GM21717 (cell line): Measurements from ENCODE around the gene MYL7.
"Not testable (repeated sequence)": the region's sequence is repeated elsewhere in the genome, so short reads cannot be mapped to it uniquely, and the experiment has no call there.

Experiments
- ATAC-seq: cut with Tn5 transposase; IDR thresholded peaks from one replicate; pipeline ENCODE4 v1.9.1; 2021; ENCODE audit warnings: mild to moderate bottlenecking, moderate library complexity; ENCODE audit not compliant: unreplicated experiment

Gene MYL7

GRCh38 chr7:44172352-44172751, 31.2 kb upstream of the MYL7 start:
- ATAC-seq, result no peak

DNA sequence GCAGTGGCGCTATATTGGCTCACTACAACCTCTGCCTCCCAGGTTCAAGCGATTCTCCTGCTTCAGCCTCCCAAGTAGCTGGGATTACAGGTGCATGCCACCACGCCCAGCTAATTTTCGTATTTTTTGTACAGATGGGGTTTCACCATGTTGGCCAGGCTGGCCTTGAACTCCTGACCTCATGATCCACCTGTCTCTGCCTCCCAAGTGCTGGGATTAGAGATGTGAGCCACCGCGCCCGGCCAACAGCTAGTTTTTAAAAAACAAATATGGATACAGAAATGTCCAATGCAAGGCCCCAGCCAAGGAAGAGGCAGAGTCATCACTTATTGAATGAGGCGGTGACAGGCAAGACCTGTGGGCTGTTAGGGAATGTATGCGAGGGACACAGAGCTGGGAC, 30.8 kb upstream of the MYL7 start:
- ATAC-seq, result not testable (repeated sequence)

DNA sequence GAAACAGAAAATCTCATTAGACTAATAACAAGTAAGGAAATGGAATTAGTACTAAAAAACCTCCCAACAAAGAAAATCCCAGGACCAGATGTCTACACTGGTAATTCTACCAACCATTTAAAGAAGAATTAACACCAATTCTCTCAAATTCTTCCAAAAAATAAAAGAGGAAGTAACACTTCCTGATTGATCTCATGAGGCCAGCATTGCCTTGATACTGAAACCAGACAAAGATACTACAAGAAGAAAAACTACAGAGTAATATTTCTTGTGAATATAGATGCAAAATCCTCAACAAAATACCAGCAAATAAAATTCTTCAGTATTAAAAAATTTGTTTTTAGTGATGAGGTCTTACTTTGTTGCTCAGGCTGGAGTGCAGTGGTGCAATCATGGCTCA, 26.8 kb upstream of the MYL7 start:
- ATAC-seq, result no peak

DNA sequence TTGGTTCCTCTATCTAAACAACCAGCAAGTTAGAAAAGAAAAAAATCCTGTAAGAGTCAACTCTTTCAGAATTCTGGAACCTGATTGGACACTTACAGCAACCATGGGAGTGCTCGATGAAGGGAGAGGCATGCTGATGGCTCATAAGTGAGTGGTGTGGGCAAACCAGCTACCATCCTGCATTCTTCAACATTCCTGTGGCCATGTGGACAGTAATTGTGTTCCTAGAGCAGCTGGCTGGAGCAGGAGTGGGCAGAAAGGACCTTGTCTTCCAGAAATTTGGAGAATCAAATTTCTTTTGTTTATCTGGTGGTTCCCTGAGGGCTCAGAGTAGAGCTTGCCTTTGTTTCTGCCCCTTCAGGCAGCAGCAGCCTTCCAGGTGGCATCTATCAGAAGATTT, 22.5 kb upstream of the MYL7 start:
- ATAC-seq, result no peak

DNA sequence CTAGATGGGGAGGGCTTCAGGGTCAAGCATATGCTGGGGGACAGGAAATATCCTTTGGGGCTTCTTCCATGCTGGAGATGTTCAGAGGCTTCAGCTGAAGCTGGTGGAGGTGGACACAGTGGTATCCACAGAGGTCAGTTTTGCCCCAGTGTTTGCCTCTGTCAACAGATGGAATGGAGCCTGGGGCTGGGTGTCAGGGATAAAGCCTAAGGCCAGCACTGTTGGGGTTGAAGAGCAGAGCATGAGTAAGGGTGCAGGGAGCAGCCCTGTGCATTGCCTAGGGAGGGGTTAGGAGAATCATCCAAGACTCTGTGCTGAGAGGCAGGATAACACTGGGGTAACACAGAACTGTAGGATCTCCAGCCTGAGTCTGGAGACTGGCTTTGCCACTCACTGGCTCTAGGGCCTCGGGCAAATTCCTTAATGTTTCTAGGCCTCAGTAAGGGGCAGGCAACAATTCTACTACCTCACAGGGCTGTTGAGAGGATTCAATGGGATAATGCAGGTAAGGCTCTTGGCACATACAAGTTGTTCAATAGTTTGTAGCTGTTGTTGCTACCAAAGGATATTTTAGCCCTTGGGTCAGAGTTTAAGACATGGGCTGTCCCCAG, 21.8 kb upstream of the MYL7 start:
- no peak for ATAC-seq

DNA sequence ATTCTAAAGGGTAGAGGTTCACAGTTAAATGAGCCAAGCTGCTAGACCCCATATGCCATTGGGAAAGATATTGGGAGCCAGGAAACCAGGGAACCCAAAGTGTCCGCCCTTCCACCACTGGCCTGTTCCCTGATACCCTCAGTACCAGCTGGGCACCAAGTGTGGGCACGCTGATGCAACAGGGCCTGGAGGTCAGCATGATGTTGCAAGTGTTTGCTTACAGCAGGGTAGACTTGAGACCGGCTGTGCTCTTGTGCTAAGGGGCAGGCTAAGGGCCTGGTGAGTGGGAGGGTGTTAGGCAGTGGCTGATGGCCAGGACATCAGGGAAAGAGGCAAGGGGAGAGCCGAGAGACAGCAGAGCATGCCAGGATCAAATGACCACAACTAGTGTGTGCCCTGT, 21.0 kb upstream of the MYL7 start:
- ATAC-seq, result no peak

DNA sequence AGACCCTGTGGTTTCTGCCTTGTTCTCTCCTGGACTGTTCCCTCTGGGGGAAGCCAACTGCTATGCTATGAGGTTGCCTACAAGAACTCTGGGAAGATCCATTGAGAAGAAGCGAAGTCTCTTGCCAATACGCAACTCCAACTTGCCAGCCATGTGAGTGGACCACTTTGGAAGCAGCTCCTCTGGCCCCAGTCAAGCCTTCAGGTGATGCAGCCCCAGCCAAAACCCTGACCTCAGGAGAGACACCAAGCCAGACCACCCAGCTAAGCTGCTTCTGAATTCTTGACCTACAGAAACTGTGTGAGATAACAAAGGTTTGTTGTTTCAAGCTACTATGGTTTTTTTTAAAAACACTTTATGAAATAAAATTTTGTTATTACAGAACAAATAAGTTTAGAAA, 20.2 kb upstream of the MYL7 start:
- no peak for ATAC-seq

DNA sequence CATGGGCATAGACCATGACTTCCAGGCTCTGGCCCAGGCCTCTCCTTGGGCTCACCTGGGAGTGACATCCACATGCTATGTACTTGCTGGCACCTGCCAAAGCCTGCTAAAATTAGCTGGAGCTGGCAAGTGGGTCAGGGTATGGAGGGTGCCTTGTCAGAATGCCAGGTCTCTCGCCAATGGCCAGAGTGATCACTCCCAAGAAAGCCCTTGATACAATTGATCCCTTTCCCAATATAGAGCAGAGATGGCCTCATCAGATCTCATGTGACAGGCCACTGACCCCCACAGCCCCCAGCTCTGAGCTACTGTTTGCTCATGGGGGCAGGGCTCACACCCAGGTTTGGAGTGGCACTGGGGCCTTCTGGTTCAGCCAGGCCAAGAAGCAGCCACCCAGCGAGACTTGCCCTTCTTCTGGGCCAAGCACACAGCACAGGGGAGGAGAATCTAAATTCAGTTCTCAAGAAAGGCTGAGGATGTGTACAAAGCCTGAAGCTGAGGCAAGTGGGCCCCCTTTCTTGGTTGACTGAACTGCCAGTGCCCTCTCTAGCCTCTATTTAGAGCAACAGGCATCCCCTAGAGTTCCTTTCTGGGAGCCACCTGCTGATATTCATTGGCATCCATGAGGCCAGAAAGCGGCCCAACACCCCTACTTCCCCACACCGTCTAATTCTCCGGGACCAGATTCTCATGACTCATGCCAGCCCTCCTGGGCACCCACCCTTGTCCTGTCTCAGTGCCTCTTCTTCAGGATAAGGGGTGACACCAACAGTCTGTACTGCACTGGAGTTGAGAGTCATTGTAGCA, 18.9 kb upstream of the MYL7 start:
- no peak for ATAC-seq

DNA sequence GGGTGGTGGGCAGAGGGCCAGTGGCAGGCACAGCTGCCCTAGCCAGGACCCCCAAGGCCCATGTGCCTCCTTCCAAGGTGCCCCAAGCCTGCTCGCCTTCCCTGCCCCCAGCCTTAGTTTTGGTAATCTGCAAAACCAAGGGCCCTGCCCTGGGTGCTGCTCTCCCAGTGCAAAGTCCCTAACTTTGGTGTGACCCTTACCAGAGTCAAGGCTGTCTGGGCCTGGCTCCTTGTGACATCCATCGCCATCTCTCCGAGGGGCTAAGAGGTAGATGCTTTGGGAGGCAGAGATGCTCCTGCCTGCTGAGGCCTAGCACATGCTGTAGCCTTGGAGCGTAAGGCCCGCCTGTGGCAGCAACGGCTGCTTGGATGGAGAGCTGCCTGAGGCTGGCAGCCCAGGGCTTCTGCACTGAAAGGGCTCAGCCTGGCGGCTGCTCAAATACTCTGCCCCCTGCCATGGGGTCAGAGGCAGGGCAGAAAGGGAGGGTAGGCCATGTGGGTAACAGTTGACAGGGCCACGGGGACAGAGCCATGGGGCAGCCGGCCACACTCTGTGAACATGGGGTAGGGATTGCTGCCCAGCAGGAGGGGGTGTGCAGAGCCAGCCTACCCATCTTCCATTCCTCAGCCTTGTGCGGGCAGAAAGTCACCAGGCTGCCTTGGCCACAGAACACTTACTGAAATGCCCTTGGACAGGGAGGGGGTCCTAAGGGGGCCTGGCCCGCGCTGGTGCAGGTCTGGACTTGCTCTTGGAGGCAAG, 17.9 kb upstream of the MYL7 start:
- ATAC-seq, result no peak

DNA sequence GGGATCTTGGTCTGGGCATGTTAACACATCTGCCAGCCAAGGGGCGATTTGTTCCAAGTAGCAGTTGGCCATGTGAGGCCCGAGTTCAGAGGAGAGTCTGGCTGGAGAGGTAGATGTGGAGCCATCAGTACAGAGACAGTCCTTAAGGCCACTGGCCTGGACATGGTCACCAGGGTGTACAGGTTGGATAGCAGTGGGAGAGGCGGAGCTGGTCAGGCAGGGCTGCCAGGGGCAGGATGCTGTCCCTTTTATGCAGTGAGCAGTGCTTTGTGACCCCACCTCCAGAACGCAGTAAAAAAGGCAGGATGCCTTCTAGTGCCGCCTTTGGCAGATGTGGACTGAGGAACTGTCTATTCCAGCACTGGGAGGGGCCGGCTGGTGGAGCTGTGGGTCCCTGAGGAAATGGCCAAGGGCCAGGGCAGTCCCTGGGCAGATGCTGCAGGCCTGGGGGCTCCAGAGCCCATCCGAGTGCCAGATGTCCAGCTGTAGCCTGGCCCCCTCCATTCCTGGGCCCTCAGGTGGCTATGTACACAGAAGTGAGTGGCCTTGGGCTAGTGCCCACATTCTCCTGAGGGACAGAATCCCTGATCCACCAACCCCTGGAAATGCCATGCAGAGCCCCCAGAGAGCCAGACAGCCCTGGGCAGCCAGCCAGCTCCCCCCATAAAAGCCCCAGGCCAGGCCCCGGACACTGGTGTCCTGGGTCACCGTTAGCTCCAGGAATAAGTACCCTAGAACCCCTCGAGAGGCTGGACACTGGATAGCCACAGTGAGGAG, 17.2 kb upstream of the MYL7 start:
- ATAC-seq, result no peak

- ATAC-seq, result no peak
Observed at GRCh38 chr7:44157116-44158080, 16.3 kb upstream of the MYL7 start.

- no peak for ATAC-seq
Observed at GRCh38 chr7:44156453-44157010, 15.4 kb upstream of the MYL7 start.

DNA sequence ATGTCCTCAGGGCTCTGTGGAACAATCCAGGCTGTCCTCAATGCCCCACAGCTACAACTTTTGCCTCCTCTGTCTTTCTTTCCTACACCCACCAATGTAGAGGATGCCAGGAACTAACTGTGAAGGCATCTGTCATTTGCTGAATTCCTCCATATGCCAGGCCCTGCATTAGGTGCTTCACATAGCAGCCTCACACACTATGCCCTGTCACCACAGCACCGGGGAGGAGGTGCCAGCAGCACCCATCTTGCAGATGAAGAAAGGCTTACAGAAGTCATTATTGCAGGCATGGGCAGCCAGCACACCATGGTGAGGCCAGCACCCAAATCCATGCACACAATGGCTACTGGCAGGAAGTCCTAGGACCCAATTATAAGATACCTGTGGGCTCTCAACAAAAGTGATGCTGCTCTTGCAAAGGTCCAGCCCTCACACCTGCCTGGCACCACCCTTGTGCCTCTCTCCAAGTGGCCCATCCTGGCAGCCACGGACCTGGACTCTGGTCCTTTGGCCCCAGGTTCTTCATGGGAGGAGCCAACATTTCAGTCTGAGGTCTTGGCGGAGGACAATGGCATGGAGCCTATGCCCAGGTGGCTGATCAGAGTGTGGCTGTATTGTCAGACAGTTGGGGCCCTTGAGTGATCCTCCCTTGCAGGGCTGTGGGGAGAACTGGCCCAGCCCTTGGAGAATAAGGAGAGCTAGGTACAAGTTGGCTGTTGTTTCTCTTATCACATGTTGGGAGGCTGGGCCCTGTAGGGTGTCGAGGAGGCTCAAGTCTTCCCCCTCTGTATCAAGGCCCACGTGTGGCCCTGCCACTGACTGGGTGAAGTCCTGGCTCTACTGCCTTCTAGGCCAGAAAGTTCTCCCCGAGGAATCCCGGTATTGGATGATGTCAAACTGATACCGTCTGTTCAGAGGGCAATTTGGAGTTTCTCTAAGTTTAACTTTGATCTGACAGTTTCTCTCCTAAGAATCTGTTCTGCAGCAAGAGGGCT, 14.4 kb upstream of the MYL7 start:
- ATAC-seq, result no peak

- no peak for ATAC-seq
Observed at GRCh38 chr7:44154703-44155102, 13.6 kb upstream of the MYL7 start.

GRCh38 chr7:44153948-44154335, 12.8 kb upstream of the MYL7 start:
- ATAC-seq, result no peak

DNA sequence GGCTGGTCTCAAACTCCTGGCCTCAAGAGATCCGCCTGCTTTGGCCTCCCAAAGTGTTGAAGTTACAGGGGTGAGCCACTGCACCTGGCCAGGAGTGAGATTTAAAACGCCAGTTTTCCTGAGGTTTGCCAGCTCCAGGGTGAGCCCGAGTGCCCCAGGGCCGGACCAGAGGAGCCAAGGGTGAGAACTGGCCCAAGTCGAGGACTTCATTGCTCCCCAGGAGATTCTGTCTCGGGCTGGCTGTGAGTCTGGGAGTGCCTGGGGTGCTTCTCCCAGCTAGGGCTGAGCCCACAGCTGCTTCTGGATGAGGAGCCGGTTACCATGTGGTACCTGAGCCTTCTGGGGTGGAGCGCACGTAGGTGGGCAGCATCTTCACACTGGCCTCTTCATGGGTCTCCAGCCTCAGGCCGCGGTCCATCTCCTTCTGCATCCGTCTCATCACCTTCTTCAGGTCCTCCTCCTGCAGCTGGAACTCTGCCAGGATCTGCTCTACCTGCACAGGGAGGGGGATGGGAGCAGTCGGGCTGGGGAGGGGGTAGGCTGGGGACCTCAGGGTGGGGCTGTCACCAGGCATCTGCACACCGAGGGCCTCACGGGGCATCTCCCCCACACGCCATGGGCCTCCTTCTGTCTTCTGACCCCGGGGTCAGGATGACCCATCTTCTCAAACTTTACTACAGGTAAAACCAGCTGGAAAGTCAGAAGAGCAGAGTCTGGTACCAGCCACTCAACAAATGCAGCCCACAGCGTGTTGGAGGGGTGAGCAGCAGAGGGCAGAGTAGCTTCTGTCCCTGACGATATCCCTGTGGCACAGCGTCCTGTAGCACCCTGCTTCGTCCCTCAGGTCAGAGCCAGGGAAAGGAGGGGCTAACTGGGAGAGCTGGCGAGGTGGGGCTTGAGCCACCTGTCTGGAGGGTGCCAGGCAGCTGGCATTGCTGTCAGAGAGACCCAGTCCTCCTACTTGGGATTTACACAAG, 12.1 kb upstream of the MYL7 start:
- no peak for ATAC-seq

DNA sequence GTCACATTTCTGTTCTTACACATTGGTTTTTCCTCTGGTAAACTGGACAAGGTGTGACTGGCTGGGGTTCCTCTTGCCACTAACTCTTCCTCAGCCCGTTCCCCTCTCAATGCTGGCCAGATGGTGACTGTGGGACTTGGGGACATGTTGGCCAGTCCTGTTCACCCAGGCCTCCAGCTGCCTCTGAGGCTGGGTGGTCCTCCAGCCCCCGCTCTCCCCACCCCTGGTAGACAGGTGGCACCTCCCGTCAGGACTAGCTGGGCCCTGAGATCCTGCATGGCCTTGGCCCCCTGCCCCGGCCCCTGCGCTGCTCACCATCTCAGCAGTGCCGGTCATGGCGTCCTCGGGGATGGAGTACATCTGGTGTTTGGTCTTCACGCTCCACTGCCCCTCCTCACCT, 10.8 kb upstream of the MYL7 start:
- ATAC-seq, result no peak
